Measurements from ENCODE around the gene KIAA0825.

DNA sequence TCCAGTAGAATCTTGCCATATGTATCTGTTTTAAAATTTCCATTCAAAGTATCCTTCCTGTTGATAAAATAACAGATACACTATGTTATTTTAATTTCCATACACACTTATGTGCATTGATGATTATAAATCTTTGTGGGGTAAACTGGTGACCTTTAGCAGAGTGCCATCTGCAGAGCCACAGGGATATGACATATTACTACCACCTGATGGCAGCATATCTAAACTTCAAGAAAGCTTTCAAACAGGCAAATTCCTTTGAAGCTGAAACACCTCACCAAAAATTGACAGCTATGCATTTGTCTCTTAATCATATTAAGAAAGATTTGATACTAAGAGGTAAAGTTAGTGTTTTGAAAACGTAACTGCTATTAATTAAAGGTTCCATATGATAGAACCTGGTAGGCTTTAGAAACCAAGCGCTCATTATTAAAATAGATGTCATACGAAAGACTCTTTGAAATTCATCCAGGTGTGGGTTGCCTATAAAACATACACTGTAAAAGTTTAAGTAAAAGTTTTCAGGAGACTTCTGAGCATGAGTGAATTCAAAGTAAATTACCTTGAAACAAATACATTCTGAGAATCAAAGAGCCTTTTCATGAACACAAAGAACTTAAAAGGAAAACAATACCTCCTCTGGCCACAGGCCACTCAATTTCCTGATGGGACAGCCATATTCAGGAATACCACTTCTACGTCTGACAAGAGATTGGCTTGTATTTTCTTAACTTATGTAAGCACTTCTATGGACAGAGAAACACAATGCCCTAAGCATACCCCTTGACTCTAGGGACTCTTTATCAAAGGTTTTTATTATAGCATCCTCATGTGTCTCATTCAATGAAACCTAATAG lies 93.3 kb downstream of the KIAA0825 start:
- TF ChIP-seq, protein P1, sequence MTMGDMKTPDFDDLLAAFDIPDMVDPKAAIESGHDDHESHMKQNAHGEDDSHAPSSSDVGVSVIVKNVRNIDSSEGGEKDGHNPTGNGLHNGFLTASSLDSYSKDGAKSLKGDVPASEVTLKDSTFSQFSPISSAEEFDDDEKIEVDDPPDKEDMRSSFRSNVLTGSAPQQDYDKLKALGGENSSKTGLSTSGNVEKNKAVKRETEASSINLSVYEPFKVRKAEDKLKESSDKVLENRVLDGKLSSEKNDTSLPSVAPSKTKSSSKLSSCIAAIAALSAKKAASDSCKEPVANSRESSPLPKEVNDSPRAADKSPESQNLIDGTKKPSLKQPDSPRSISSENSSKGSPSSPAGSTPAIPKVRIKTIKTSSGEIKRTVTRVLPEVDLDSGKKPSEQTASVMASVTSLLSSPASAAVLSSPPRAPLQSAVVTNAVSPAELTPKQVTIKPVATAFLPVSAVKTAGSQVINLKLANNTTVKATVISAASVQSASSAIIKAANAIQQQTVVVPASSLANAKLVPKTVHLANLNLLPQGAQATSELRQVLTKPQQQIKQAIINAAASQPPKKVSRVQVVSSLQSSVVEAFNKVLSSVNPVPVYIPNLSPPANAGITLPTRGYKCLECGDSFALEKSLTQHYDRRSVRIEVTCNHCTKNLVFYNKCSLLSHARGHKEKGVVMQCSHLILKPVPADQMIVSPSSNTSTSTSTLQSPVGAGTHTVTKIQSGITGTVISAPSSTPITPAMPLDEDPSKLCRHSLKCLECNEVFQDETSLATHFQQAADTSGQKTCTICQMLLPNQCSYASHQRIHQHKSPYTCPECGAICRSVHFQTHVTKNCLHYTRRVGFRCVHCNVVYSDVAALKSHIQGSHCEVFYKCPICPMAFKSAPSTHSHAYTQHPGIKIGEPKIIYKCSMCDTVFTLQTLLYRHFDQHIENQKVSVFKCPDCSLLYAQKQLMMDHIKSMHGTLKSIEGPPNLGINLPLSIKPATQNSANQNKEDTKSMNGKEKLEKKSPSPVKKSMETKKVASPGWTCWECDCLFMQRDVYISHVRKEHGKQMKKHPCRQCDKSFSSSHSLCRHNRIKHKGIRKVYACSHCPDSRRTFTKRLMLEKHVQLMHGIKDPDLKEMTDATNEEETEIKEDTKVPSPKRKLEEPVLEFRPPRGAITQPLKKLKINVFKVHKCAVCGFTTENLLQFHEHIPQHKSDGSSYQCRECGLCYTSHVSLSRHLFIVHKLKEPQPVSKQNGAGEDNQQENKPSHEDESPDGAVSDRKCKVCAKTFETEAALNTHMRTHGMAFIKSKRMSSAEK (CRISPR knock-in tag; IDR thresholded peaks at IDR 0.05; ENCODE audit: borderline replicate concordance), result no peak
- TF ChIP-seq, protein P2, sequence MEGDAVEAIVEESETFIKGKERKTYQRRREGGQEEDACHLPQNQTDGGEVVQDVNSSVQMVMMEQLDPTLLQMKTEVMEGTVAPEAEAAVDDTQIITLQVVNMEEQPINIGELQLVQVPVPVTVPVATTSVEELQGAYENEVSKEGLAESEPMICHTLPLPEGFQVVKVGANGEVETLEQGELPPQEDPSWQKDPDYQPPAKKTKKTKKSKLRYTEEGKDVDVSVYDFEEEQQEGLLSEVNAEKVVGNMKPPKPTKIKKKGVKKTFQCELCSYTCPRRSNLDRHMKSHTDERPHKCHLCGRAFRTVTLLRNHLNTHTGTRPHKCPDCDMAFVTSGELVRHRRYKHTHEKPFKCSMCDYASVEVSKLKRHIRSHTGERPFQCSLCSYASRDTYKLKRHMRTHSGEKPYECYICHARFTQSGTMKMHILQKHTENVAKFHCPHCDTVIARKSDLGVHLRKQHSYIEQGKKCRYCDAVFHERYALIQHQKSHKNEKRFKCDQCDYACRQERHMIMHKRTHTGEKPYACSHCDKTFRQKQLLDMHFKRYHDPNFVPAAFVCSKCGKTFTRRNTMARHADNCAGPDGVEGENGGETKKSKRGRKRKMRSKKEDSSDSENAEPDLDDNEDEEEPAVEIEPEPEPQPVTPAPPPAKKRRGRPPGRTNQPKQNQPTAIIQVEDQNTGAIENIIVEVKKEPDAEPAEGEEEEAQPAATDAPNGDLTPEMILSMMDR (IDR thresholded peaks at IDR 0.05), result no peak
- no peak for TF ChIP-seq CREM (CRISPR knock-in tag; IDR thresholded peaks at IDR 0.05)
- TF ChIP-seq, protein P3, sequence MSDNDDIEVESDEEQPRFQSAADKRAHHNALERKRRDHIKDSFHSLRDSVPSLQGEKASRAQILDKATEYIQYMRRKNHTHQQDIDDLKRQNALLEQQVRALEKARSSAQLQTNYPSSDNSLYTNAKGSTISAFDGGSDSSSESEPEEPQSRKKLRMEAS (CRISPR knock-in tag; IDR thresholded peaks at IDR 0.05), result no peak
